H1 (cell line): ENCODE results near the gene FAM163A.

Source experiments
- CTCF ChIP-seq, 3 experiments: IDR thresholded peaks; 1 replicate in 2 of 3; 2 replicates in 1 of 3; pipeline versions ENCODE4 v1.5.1 to v1.6.1; 2011; ENCODE audit warnings: low read length in 3 of 3, mild to moderate bottlenecking in 3 of 3, inconsistent platforms in 2 of 3, low read depth in 1 of 3, moderate library complexity in 1 of 3; ENCODE audit not compliant: insufficient read depth in 1 of 3; ENCODE audit errors: control extremely low read depth in 1 of 3
- EZH2 ChIP-seq: fragments of 200-600 bp; sonication (generic); IDR thresholded peaks from 2 replicates; pipeline ENCODE4 v1.7.1; 2012; ENCODE audit warnings: low read depth, mild to moderate bottlenecking, moderate library complexity, low read length, inconsistent platforms; ENCODE audit not compliant: severe bottlenecking
- FOSL1 ChIP-seq: IDR thresholded peaks from 2 replicates; pipeline ENCODE4 v1.6.1; 2011; ENCODE audit warnings: mild to moderate bottlenecking, low read depth, low read length, moderate library complexity; ENCODE audit not compliant: insufficient read depth
- GTF2F1 ChIP-seq: IDR thresholded peaks from 2 replicates; pipeline ENCODE4 v1.6.1; 2012; ENCODE audit warnings: low read depth, low read length, improper control_type of control experiment, borderline replicate concordance
- KDM1A ChIP-seq: fragments of 200-600, 300-600 bp; sonication (generic); IDR thresholded peaks from 2 replicates; pipeline ENCODE4 v1.7.1; 2016; ENCODE audit warnings: mild to moderate bottlenecking, low read length, borderline replicate concordance
- KDM5A ChIP-seq: fragments of 200-600 bp; IDR thresholded peaks from 2 replicates; pipeline ENCODE4 v1.7.1; 2012; ENCODE audit warnings: mild to moderate bottlenecking, low read length, inconsistent platforms, mixed read lengths
- POLR2A ChIP-seq, 2 experiments: IDR thresholded peaks; 1 replicate in 1 of 2; 2 replicates in 1 of 2; pipeline ENCODE4 v1.6.1; 2011; ENCODE audit warnings: low read depth in 2 of 2, low read length in 2 of 2, mild to moderate bottlenecking in 2 of 2; ENCODE audit errors: control extremely low read depth in 1 of 2
- POLR2AphosphoS5 ChIP-seq: IDR thresholded peaks from 2 replicates; pipeline ENCODE4 v1.6.1; 2011; ENCODE audit warnings: low read depth, low read length
- RFX5 ChIP-seq: IDR thresholded peaks from 2 replicates; pipeline ENCODE4 v1.6.1; 2011; ENCODE audit warnings: low read depth, low read length, improper control_type of control experiment, borderline replicate concordance
- SIN3A ChIP-seq, 2 experiments: IDR thresholded peaks in 1 of 2; conservative IDR thresholded peaks in 1 of 2; 2 replicates each; pipeline ENCODE4 v1.6.1; 2011 to 2012; ENCODE audit warnings: low read length in 2 of 2, improper control_type of control experiment in 1 of 2, low read depth in 1 of 2, mild to moderate bottlenecking in 1 of 2
- TEAD4 ChIP-seq: IDR thresholded peaks from 2 replicates; pipeline ENCODE4 v1.6.1; 2012; ENCODE audit warnings: low read depth, low read length, inconsistent platforms, mixed read lengths
- YY1 ChIP-seq: IDR thresholded peaks from 2 replicates; pipeline ENCODE4 v1.6.1; 2011; ENCODE audit warnings: low read depth, mild to moderate bottlenecking, low read length
- ZNF274 ChIP-seq: IDR thresholded peaks from 2 replicates; pipeline ENCODE4 v1.7.0; 2012; ENCODE audit warnings: low read length, borderline replicate concordance; ENCODE audit errors: extremely low read depth
- TF ChIP-seq, protein P1 (sequence below): IDR thresholded peaks from 2 replicates; pipeline ENCODE4 v1.6.1; 2012; ENCODE audit warnings: inconsistent platforms

GRCh38 chr1:179815641-179816040 is 72.5 kb downstream of the FAM163A start:
- no peak for TF ChIP-seq SIN3A (conservative IDR thresholded peaks at IDR 0.05 in 1 of 2, IDR thresholded peaks at IDR 0.05 in 1 of 2; ENCODE audit: low read depth in 1 of 2, low read length in 2 of 2)
- no peak for TF ChIP-seq ZNF274
- no peak for TF ChIP-seq POLR2A (IDR thresholded peaks at IDR 0.05; ENCODE audit: control extremely low read depth in 1 of 2, low read depth in 2 of 2, low read length in 2 of 2)
- TF ChIP-seq EZH2 = no peak
- TF ChIP-seq CTCF (IDR thresholded peaks at IDR 0.05; ENCODE audit: control extremely low read depth in 1 of 3, insufficient read depth in 1 of 3, low read depth in 1 of 3, low read length in 3 of 3) = no peak
- TF ChIP-seq TEAD4 = no peak
- no peak for TF ChIP-seq RFX5
- no peak for TF ChIP-seq POLR2AphosphoS5
- TF ChIP-seq KDM1A = no peak
- no peak for TF ChIP-seq GTF2F1
- TF ChIP-seq FOSL1 = no peak
- TF ChIP-seq, protein P1, sequence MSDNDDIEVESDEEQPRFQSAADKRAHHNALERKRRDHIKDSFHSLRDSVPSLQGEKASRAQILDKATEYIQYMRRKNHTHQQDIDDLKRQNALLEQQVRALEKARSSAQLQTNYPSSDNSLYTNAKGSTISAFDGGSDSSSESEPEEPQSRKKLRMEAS = no peak
- no peak for TF ChIP-seq KDM5A
- no peak for TF ChIP-seq YY1
